GM19099 (cell line): ENCODE measurements around the gene LAMB2.

Experiments used
- POLR2A ChIP-seq: IDR thresholded peaks from 3 replicates; pipeline ENCODE4 v1.6.1; 2011; ENCODE audit warnings: low read depth; ENCODE audit not compliant: insufficient read length; ENCODE audit errors: extremely low read depth

LAMB2 gene

GRCh38 chr3:49134471-49135265, 1.8 kb upstream of the LAMB2 start:
- TF ChIP-seq POLR2A: no peak

- no peak for TF ChIP-seq POLR2A
These were observed 539 bp upstream of the LAMB2 start for GRCh38 chr3:49133226-49133951.

- no peak for TF ChIP-seq POLR2A
These were observed 795 bp downstream of the LAMB2 start for GRCh38 chr3:49132073-49132436.

GRCh38 chr3:49131576-49131975, 1.3 kb downstream of the LAMB2 start:
- TF ChIP-seq POLR2A: no peak

GRCh38 chr3:49131040-49131439, 1.8 kb downstream of the LAMB2 start:
- no peak for TF ChIP-seq POLR2A

GRCh38 chr3:49124991-49125670, 7.7 kb downstream of the LAMB2 start:
- TF ChIP-seq POLR2A: no peak

- no peak for TF ChIP-seq POLR2A
These were observed 8.6 kb downstream of the LAMB2 start for GRCh38 chr3:49124203-49124602.

GRCh38 chr3:49123687-49124086, 9.2 kb downstream of the LAMB2 start:
- TF ChIP-seq POLR2A: no peak

- no peak for TF ChIP-seq POLR2A
These were observed 9.8 kb downstream of the LAMB2 start for GRCh38 chr3:49122886-49123545.

- TF ChIP-seq POLR2A: no peak
These were observed 10.4 kb downstream of the LAMB2 start for GRCh38 chr3:49122451-49122850.

GRCh38 chr3:49122022-49122421, 10.8 kb downstream of the LAMB2 start:
- TF ChIP-seq POLR2A: no peak

- TF ChIP-seq POLR2A: no peak
These were observed 11.6 kb downstream of the LAMB2 start for GRCh38 chr3:49121132-49121736.

GRCh38 chr3:49120438-49121131, 12.3 kb downstream of the LAMB2 start, which contains the start of gene USP19:
Gene USP19, minus strand, starts transcription at chr3:49120823. Its CDS starts 1,678 bp downstream, at chr3:49119145.
- peak; percentile 96 for TF ChIP-seq POLR2A

GRCh38 chr3:49120096-49120437, 12.8 kb downstream of the LAMB2 start:
- no peak for TF ChIP-seq POLR2A

- no peak for TF ChIP-seq POLR2A
These were observed 13.4 kb downstream of the LAMB2 start for GRCh38 chr3:49119439-49119838.

GRCh38 chr3:49119036-49119435, 13.8 kb downstream of the LAMB2 start:
- TF ChIP-seq POLR2A: no peak
